NCI-H128 (cell line): Measurements from ENCODE around the gene TSPAN1.
"Not testable (repeated sequence)": the region's sequence is repeated elsewhere in the genome, so short reads cannot be mapped to it uniquely, and the experiment has no call there.

ENCODE experiments used
- DNase-seq: peaks from one replicate; lab custom pipeline; 2025; ENCODE audit not compliant: unreplicated experiment; lab: John Stamatoyannopoulos, UW

The TSPAN1 gene

DNA sequence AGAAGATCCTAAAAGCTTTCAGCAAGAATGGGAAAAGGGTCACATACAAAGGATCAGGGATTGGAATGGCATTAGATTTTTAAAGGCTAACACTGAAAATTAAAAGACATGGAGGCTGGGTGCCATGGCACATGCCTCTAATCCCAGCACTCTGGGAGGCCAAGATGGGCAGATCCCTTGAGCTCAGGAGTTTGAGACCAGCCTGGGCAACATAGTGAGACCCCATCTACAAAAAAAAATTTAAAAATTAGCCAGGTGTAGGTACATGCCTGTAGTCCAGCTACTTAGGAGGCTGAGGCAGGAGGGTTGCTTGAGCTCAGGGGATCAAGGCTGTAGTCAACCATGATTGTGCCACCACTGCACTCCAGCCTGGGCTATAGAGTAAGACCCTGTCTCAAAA, 40.6 kb downstream of the TSPAN1 start:
- DNase-seq: no peak

DNA sequence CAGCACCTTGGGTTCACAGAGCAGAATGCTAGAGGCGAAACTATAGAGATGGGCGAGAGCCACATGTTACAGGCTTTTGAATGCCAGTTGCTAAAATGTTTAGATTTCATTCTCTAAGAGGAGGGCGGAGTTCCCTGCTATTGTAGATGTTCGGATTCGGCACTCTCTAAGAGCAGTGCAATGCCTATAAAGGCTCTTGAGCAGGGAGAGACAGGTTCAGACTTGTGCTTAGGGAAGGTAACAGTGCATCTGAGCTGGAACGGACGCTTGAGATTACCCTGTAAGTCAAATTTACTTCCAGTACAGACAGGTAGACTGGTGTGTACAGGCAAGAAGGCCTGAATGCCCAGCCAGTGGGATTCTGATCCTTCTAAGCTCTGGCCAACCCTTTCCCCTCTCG, 43.6 kb downstream of the TSPAN1 start:
- DNase-seq: peak; percentile 90

DNA sequence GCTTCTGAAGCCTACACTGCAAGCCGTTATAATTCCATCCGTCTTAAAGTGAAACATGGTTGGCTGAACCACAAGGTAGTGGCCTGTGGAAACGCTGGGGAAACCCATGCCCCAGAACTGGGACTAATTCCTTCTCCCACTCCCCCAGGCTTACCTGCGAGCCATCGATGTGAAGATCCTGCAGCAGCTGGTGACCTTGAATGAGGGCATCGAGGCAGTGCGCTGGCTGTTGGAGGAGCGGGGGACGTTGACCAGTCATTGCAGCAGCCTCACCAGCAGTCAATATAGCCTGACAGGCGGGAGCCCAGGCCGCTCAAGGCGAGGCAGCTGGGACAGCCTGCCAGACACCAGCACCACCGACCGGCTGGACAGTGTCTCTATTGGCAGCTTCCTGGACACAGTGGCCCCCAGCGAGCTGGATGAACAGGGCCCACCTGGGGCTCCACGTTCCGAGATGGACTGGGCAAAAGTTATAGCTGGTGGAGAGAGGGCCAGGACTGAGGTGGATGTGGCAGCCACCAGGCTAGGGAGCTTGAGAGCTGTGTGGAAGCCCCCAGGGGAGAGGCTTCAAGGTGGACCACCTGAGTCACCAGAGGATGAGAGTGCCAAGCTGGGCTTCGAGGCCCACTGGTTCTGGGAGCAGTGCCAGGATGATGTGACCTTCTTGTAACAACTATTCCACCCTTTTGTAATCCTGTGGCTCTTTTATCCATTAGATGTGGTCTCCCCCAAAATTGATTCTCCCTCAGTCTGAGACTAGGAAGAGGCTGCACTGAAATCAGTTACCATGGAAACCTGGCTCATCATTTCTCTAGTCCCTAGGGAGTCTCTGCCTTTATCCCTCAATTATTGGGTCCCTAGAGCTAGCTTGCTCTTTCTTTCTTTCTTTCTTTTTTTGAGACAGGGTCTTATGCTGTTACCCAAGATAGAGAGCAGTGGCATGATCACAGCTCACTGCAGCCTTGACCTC, 44.9 kb downstream of the TSPAN1 start:
- no peak for DNase-seq

GRCh38 chr1:46220808-46221207, 45.9 kb downstream of the TSPAN1 start:
- no peak for DNase-seq

- no peak for DNase-seq
Measured at GRCh38 chr1:46221749-46222148, 46.9 kb downstream of the TSPAN1 start.

DNA sequence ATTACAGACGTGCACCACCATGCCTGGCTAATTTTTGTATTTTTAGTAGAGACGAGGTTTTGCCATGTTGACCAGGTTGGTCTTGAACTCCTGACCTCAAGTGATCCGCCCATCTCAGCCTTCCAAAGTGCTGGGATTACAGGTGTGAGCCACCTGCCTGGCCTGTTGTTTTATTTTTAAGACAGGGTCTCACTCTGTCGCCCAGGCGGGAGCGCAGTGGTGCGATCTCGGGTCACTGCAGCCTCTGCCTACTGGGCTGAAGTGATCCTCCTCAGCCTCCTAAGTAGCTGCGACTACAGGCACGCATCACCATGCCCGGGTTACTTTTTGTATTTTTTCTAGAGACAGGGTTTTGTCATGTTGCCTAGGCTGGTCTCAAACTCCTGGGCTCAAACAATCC, 48.2 kb downstream of the TSPAN1 start:
- DNase-seq: not testable (repeated sequence)

- peak; percentile 78 for DNase-seq
Measured at GRCh38 chr1:46223472-46223943, 48.6 kb downstream of the TSPAN1 start.

DNA sequence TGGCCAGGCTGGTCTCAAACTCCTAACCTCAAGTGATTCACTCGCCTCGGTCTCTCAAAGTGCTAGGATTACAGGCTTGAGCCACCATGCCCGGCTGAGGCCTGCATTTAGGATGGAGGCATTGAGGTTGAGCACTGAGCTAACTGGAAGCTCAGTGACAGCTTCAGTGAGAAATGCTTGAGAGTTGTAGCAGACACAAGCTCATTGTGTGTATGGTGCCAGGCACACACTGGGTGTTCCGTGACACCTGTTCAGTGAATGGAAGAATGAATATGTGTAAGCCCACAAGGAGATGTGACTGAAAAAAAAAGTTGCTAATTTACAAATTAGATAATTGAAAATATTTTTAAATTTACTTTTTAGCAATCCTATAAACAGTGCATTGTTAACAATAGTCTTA, 50.1 kb downstream of the TSPAN1 start:
- no peak for DNase-seq

GRCh38 chr1:46231231-46231630, 56.3 kb downstream of the TSPAN1 start:
- not testable (repeated sequence) for DNase-seq
